NOMO-1 treated with dmso at 0.1 percent for 144 hours (cell line): ENCODE results near the gene SACM1L.

ENCODE experiments used
- DNase-seq: peaks from one replicate; lab custom pipeline; 2025; ENCODE audit not compliant: unreplicated experiment; lab: John Stamatoyannopoulos, UW

Gene SACM1L

DNA sequence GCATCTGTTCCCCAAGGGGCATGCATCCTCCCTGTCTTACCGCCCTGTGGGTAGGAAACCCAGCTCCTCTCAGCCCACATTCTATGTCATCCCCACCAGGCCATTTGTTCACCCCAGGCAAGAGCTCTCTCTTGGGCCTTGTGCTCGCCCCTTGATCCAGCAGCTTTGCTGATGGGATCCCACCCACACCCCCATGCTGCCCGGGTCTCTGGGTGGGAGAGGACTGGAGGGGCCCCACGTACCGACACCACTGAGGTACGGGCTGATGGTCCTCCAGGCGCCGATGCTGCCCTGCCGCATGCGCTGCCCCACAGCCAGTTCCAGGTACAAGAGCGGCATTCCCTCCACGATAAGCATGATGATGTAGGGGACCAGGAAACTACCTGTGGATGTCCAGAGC, 92.6 kb downstream of the SACM1L start:
- no peak for DNase-seq

DNA sequence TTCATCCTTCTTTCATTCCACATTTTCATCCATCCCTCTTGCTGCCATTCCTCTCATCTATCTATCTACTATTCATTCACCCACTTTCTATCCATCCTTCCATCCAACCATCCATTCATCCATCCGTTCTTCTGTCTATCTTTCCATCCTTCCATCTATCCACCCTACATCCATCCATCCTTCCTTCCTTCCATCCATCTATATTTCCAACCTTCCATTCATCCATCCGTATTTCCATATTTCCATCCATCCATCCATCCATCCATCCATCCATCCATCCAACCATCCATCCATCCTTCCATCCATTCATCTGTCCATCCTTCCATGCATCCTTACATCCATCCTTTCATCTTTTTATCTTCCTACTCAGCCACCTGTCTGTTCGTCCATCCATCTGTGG, 93.2 kb downstream of the SACM1L start:
- DNase-seq, result no peak

DNA sequence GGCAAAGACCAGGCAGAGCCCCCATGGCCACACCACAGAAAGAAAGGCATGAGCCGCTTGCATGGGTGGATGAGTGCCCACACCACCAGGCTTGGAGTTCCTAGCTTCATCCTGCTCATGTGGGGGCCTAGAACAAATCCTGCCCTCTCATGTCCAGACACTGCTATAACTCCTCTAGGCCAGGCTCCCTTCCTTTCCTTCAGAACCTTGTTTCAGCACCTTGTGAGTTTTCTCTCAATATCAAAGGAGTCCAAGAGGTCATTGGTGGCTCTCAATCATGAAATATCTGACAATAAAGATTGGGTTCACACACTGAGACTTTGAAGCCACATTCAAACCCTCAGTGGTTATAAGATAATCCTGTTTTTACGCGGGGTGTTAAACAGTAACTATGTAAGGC, 94.5 kb downstream of the SACM1L start:
- DNase-seq, result no peak

DNA sequence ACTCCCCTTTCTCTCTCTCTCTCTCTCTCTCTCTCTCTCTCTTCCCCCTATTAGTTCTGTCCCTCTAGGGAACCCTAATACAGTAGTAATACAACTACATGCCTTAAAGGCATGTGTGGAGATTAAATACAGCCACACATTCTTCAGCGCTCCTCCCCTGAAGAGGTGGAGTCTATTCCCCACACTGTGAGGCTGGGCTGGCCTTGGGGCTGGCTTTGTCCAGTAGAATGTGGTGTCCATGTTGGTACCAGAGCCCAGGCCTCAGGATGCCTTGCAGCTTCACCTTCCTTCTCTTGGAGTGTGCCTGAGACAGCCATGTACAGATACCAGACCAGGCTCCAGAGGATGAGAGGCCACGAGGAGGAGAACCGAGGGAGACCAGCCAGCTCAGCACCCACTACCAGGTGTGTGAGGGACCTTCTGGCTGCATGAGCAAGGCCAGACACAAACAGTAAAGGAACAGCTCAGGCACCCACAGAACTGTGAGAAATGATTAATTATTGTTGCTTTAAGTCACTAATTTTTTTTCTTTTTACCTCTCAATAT, 96.5 kb downstream of the SACM1L start:
- DNase-seq, result no peak

DNA sequence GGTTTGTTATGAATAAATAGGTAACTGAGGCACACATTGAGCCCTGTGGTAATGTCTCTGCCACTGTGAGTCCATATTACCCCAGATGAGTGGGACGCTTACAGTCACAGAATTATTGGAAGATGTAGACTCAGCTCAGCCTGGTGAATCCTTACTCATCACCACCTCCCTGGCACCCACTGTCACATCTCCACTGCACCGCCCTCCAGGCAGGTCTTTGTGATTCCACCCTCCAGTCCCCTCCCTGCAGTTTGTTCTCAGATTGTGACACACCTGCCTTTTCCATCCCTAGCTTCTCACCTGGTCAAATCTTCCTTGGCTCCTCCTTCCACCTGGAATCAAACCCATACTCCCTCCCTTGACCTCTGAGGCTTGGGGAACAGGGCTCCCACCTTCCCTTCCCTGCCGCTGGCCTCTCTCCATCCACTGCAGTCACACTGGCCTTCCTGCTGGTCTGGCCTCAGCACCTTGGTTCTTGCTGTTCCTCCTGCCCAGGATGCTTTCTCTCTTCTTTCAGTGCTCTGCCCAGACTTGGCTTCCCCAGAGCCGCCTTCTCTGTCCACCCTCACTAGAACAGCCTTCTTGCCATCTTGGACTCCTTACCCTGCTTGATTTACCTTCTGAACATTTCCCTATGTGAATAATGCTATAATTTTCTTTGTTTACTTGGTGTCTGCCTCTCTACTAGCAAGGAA, 97.8 kb downstream of the SACM1L start:
- DNase-seq, result no peak

DNA sequence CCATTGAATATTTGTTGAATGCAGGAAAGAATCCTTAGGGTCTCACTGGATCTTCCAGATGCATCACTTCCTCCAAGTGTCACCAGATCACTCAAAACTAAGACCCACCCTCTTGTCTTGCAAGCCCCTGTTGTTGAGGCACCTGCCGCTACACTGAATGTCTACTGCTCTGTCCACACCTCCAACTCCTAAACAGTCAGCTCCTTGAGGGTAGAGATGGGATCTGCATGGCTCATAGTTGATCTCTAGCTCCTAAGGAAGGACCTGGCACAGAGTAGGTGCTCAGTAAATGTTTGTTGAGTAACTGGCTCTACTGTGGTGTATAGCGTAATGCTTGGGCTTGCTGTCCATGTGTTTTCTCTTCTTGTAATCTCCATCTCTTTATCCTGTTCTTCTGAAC, 98.4 kb downstream of the SACM1L start:
- no peak for DNase-seq

DNA sequence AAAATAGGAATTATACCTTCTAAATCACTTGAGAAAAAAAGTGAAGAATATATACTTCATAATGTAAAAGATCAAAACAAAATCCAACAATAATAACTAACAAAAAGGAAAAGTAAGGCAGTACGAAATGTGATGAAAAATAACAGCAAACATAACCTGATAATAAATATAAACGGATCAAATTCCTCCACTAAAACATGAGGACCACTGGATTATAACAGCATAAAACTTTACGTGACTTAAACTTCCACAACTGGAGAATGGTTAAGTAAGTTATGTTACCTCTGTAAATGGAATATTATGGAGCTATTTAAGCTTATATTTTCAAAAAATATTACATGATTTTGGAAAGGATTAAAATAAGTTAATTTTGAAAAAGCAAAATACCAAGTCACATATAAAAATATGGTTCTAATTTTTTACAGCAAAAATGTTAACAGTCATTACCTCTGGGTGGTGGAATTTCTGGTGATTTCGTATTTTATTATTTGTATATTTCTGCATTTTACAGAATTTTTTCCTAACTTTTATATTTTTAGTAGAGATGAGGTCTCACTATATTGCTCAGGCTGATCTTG, 100.1 kb downstream of the SACM1L start:
- no peak for DNase-seq

DNA sequence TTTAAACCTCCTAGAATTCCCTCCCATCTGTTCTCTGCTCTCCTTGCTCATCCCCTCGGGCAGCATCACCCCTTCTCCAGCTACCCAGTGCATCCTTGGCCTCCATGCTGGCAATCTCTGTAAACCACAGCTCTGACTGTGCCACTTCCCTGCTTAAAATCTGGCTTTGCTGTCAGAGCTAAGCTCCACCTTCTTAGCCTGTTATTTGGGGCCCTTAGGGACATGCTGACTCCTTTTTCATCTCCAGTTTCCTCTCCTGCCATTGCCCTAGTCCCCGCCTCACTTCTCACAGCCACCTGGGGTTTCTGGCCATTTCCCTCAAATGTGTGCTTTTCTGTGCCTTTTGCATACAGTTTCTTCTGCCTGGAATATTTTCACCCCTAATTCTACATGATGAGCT, 101.4 kb downstream of the SACM1L start:
- DNase-seq, result no peak

DNA sequence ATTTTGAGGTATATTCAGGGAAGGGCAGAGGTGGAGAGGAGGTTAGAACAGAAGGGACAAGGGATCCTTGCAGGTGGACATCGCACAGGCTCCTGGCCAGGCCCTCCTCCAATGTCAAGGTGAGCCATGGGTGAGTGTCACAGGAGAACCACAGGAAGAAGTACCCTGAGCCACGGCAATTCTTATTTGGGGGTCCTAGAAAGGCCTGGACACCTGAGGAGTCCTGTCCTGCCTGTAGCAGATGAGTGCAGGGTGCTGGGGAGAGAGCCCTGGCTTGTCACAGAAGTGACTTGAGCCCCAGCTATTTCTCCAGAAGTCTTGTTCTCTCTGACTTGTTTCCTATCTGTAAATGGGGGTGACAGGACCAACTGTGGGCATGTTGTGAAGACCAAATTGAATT, 102.8 kb downstream of the SACM1L start:
- DNase-seq, result no peak

DNA sequence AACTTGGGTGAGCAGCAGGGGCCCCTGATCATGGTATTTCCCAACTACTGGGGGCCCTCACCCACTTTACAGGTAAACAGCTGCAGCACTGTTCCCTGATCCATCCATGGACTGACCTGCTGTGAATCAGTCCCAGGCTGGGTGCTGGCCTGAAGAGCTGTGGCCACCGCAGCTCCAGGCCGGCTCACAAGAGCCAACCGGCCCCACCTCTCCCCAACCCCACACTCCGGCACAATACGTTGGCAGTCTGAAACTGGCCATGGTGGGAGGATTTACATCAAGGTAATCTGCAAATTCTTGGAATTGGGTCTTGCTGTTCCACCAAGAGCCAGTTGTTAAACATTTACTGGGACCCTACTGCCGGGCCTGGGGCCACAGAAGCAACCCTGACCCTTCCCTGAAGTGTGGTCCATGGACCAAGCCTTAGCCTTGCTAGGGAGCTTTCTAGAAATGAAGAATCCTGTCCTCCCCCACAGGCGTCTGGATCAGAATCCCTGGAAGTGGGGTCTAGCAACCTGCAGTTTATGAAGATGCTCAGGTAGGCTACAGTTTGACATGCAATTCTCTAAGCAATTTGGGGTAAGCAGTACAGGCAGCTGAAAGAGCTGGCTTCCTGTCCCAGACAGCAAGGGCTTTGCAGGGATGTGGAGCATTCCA, 103.4 kb downstream of the SACM1L start:
- no peak for DNase-seq

DNA sequence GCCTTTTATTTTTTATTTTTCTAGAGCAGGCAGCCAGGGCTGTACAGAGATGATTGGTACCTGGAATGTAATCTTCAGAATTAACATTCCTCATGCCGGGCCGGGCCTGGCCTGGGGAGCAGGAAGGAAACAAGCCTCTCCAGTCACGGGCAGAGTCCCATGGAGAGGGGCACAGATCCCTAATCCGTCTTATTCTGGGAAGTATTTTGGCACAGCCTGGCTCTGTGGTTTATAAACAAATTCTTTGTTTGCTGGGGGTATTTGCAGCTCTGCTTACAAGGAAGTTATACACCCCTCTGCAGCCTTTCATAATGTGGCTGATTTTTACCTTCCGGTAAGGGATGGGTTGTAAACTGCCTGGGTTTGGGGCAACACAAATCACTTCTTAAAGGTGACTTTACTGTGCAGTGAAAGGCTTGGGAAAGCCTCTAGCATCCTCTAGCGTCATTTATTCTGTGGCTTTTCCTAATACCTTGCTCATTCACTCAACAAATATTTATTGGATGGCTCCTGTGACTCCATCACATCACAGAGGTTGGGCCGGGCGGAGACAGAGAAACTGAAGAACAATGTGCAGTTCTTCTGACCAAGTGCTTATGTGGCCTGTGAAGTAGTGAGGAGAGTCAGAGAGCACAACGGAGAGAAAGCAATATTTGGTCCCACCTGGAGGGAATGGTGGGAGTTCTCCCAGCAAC, 104.4 kb downstream of the SACM1L start:
- no peak for DNase-seq

DNA sequence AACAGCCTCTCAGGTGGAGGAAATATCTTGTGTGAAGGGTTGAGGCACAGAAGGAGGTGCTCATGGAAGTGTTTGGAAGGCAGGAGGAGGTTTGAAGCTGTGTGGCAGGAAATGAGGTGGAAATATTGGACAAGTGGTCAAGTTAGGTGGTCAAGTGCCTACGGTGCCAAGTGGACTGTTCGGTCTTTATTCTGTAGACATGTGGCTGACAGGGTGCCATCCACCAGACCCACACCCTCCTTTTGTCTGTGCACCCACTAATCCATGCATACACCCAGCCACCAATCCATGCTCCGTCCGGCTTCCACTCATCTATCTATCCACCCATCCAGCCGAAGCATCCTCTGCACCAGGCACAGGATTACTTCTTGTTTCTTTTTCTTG, 105.0 kb downstream of the SACM1L start:
- DNase-seq, result no peak

DNA sequence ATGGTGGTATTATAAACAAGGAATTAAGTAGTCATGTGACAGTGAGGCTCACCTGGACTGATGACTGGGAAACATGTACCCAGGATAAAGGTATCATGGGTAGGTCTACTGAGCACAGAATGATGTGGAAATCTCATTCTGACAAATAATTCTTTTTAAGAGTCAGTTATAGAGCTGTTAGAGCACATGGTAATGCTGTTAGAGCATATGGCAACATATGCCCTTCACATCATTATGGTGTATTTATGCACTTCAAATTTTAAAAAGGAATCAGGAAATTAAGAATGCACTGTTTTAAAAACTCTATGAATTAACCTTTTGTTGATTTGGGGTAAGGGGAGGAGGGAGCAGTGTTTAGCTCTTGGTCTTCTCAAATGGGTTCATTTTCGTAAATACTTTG, 105.5 kb downstream of the SACM1L start:
- DNase-seq, result no peak
